Erythroblast (primary cell): Measurements from ENCODE around the gene OR56A3.

Experiments used
- GATA1 ChIP-seq: IDR thresholded peaks from 2 replicates; pipeline ENCODE4 v1.6.1; 2011; ENCODE audit warnings: low read depth, mild to moderate bottlenecking, control low read depth, low read length, moderate library complexity
- POLR2A ChIP-seq: IDR thresholded peaks from 2 replicates; pipeline ENCODE4 v1.6.1; 2011; ENCODE audit warnings: mild to moderate bottlenecking, low read length

- TF ChIP-seq POLR2A: no peak
- TF ChIP-seq GATA1: no peak
Measured at GRCh38 chr11:5968394-5968793, 26.3 kb downstream of the OR56A3 start, which contains the start of gene OR56A5.
